H7 (cell line): ENCODE results near the gene KDR. TPM values are rescaled to one million over a fixed set of nuclear protein-coding genes. Genes with fewer than 3 reads are reported as not detected.

Source experiments
- DNase-seq: peaks from one replicate; pipeline ENCODE4 v3.0.0; 2012
- H3K27me3 ChIP-seq: 2 replicates; pipeline ENCODE4 v1.6.0; 2011; ENCODE audit warnings: mild to moderate bottlenecking, low read length; ENCODE audit not compliant: control insufficient read depth, insufficient read depth
- H3K36me3 ChIP-seq: replicated peaks from 2 replicates; pipeline ENCODE4 v1.5.1; 2011; ENCODE audit warnings: low read length; ENCODE audit not compliant: control insufficient read depth, insufficient read depth
- H3K4me3 ChIP-seq: 2 replicates; pipeline ENCODE4 v1.5.1; 2011; ENCODE audit warnings: low read depth, mild to moderate bottlenecking, control low read depth, low read length, moderate library complexity; ENCODE audit not compliant: insufficient read depth
- total RNA-seq: library from RNA; depleted of rRNA; stranded (reverse); fragments of >200 nt; shearing (Covaris generic); gene quantifications from 2 replicates; pipeline ENCODE4 v1.2.3, GENCODE V29; 2014; rRNA removed

KDR gene
- total RNA-seq, 1 experiment from 2014 or later: 29.7 TPM

- H3K27me3 ChIP-seq: no peaks in the 10 kb centered on the region
- no peaks in the 10 kb centered on the region for H3K36me3 ChIP-seq
- no peak for DNase-seq
- H3K4me3 ChIP-seq: no peak overlapping the region
Measured at GRCh38 chr4:55037728-55038127, 87.7 kb downstream of the KDR start.

- Histone ChIP-seq H3K4me3 (no peak overlapping the region), H3K27me3 (no peaks in the 10 kb centered on the region), H3K36me3 (no peaks in the 10 kb centered on the region)
- DNase-seq: peak; percentile 21
Measured at GRCh38 chr4:55036405-55036804, 89.0 kb downstream of the KDR start.

- H3K4me3 ChIP-seq: no peak overlapping the region
- DNase-seq: no peak
- H3K27me3 ChIP-seq: no peaks in the 10 kb centered on the region
- H3K36me3 ChIP-seq: no peaks in the 10 kb centered on the region
Measured at GRCh38 chr4:55035892-55036291, 89.5 kb downstream of the KDR start.

- H3K4me3 ChIP-seq: no peak overlapping the region
- H3K27me3 ChIP-seq: no peaks in the 10 kb centered on the region
- no peaks in the 10 kb centered on the region for H3K36me3 ChIP-seq
- no peak for DNase-seq
Measured at GRCh38 chr4:55033296-55033695, 92.1 kb downstream of the KDR start.

GRCh38 chr4:55032788-55033187, 92.6 kb downstream of the KDR start:
- H3K27me3 ChIP-seq: no peaks in the 10 kb centered on the region
- H3K4me3 ChIP-seq: no peak overlapping the region
- no peak for DNase-seq
- no peaks in the 10 kb centered on the region for H3K36me3 ChIP-seq

- Histone ChIP-seq H3K4me3 (no peak overlapping the region), H3K27me3 (no peaks in the 10 kb centered on the region), H3K36me3 (no peaks in the 10 kb centered on the region)
- no peak for DNase-seq
Measured at GRCh38 chr4:55032179-55032578, 93.2 kb downstream of the KDR start.

- H3K4me3 ChIP-seq: no peak overlapping the region
- H3K36me3 ChIP-seq: no peaks in the 10 kb centered on the region
- no peaks in the 10 kb centered on the region for H3K27me3 ChIP-seq
- DNase-seq: no peak
Measured at GRCh38 chr4:55031158-55031557, 94.2 kb downstream of the KDR start.

- no peak for DNase-seq
- H3K4me3 ChIP-seq: no peak overlapping the region
- H3K36me3 ChIP-seq: no peaks in the 10 kb centered on the region
- H3K27me3 ChIP-seq: no peaks in the 10 kb centered on the region
Measured at GRCh38 chr4:55030589-55030988, 94.8 kb downstream of the KDR start.

- H3K27me3 ChIP-seq: no peaks in the 10 kb centered on the region
- peak; percentile 41 for DNase-seq
- H3K36me3 ChIP-seq: no peaks in the 10 kb centered on the region
- no peak overlapping the region for H3K4me3 ChIP-seq
Measured at GRCh38 chr4:55029821-55030503, 95.4 kb downstream of the KDR start.

GRCh38 chr4:55029321-55029720, 96.1 kb downstream of the KDR start:
- no peaks in the 10 kb centered on the region for H3K36me3 ChIP-seq
- H3K4me3 ChIP-seq: no peak overlapping the region
- no peaks in the 10 kb centered on the region for H3K27me3 ChIP-seq
- DNase-seq: no peak

Other genes starting within 250 kb of the KDR start
- 31.9 and 33.9 TPM in 2 replicates for gene SRD5A3, start 220.6 kb upstream of the KDR start, total RNA-seq